Osteocyte (in vitro differentiated cells): ENCODE results near the gene EPHA1. TPM values are rescaled to one million over a fixed set of nuclear protein-coding genes. Genes with fewer than 3 reads are reported as not detected.

Source experiments
- DNase-seq: peaks from one replicate; pipeline ENCODE4 v3.0.0; 2021; ENCODE audit warnings: mixed read lengths; ENCODE audit not compliant: unreplicated experiment; ENCODE audit errors: extremely low spot score
- H3K27ac Mint-ChIP-seq: one replicate; pipeline ENCODE4 v1.8.0; 2021; ENCODE audit warnings: mild to moderate bottlenecking, mixed read lengths; ENCODE audit not compliant: unreplicated experiment
- H3K27me3 Mint-ChIP-seq: one replicate; pipeline ENCODE4 v1.8.0; 2021; ENCODE audit warnings: mixed read lengths; ENCODE audit not compliant: unreplicated experiment
- H3K36me3 Mint-ChIP-seq: one replicate; pipeline ENCODE4 v1.8.0; 2021; ENCODE audit warnings: mixed read lengths; ENCODE audit not compliant: unreplicated experiment
- H3K4me1 Mint-ChIP-seq: one replicate; pipeline ENCODE4 v1.8.0; 2021; ENCODE audit warnings: mixed read lengths; ENCODE audit not compliant: unreplicated experiment
- H3K4me3 Mint-ChIP-seq: one replicate; pipeline ENCODE4 v1.8.0; 2021; ENCODE audit warnings: mild to moderate bottlenecking, moderate library complexity, mixed read lengths; ENCODE audit not compliant: unreplicated experiment
- H3K9me3 Mint-ChIP-seq: one replicate; pipeline ENCODE4 v1.8.0; 2021; ENCODE audit warnings: mixed read lengths; ENCODE audit not compliant: unreplicated experiment
- CTCF ChIP-seq: fragments of 200-600 bp; sonication (generic); IDR thresholded peaks from 2 replicates; pipeline ENCODE4 v1.5.0; 2021; ENCODE audit warnings: antibody characterized with exemption, mild to moderate bottlenecking, moderate library complexity
- total RNA-seq: library from RNA; stranded (reverse); gene quantifications from 2 replicates; pipeline ENCODE4 v1.2.1, GENCODE V29; 2021

Gene EPHA1
- total RNA-seq, 1 donor from 2014 or later, result not detected

GRCh38 chr7:143382791-143383641 lies 25.6 kb downstream of the EPHA1 start:
- Mint-ChIP-seq H3K36me3 (peaks cover 10% of the 10 kb centered on the region), H3K4me3 (no peak overlapping the region), H3K27ac (peak overlapping the region; percentile 67), H3K27me3 (no peaks in the 10 kb centered on the region), H3K9me3 (no peaks in the 10 kb centered on the region), H3K4me1 (peaks cover 26% of the 10 kb centered on the region)
- no peak for TF ChIP-seq CTCF
- DNase-seq, result no peak

DNA sequence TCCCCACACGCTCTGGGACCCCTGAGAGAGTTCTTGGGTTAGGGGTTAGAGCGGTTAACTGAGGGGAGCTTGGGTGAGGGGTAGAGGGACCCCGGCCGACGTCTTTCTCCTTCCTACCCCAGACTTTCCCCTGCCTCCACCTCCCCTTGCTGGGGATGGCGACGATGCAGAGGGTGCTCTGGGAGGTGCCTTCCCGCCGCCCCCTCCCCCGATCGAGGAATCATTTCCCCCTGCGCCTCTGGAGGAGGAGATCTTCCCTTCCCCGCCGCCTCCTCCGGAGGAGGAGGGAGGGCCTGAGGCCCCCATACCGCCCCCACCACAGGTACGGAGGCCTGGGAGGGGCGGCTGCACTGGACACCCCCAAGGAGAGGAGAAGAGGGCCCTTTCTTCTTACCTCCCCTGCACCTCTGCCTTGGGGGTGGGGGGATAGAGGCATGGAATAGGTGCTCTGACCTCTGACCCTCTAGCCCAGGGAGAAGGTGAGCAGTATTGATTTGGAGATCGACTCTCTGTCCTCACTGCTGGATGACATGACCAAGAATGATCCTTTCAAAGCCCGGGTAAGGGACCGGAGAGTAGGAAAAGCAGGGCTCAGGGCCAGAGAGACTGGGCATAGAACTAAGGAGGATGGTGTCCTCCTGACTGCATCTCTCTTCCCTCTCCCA lies 26.4 kb downstream of the EPHA1 start:
- peaks cover 5% of the 10 kb centered on the region for H3K36me3 Mint-ChIP-seq
- no peak for TF ChIP-seq CTCF
- H3K27me3 Mint-ChIP-seq, result no peaks in the 10 kb centered on the region
- DNase-seq, result no peak
- peak overlapping the region; percentile 77 for H3K27ac Mint-ChIP-seq
- H3K4me1 Mint-ChIP-seq, result peaks cover 21% of the 10 kb centered on the region
- H3K4me3 Mint-ChIP-seq, result no peak overlapping the region
- H3K9me3 Mint-ChIP-seq, result no peaks in the 10 kb centered on the region

GRCh38 chr7:143381427-143382125 lies 27.1 kb downstream of the EPHA1 start:
- H3K27me3 Mint-ChIP-seq, result no peaks in the 10 kb centered on the region
- H3K9me3 Mint-ChIP-seq, result no peaks in the 10 kb centered on the region
- H3K4me1 Mint-ChIP-seq, result peaks cover 21% of the 10 kb centered on the region
- peaks cover 5% of the 10 kb centered on the region for H3K36me3 Mint-ChIP-seq
- peak overlapping the region; percentile 77 for H3K27ac Mint-ChIP-seq
- no peak for TF ChIP-seq CTCF
- no peak overlapping the region for H3K4me3 Mint-ChIP-seq
- DNase-seq, result peak; percentile 95

DNA sequence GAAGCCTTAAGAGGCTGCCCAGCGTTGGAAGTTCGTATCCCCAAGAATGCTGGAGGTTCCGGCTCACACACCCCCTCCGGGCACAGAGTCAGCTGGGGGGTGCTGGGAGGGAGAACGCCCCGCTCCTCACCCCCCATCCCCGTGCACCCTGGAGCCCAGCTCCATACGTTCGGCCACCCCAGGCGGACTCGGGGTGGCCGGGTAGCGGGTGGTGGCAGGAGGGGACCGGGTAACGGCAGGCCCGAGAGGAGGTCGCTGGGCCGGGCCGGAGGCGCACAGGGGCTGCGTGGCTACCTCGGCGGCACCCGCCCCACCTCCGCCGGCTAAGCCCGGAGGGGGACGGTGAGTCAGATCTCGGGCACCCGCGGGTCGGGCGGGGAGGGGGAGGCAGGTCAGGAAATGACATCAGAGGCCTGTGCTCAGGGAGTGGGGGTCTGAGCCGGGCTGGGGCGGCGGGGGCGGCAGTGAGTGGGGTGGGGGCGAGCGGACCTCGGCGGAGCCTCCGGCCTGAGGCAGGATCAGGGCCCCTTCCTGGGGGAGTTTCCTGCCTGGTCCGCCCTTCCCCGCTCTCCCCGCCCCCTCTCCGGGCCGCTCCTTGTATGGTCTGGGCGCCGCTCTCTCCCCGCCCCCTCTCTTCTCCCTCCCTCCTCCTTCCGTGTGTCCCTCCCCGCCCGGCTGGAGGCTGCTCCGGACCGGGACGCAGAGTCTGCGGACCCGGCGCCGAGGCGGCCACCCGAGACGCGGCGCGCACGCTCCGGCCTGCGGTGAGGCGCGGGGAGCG lies 27.8 kb downstream of the EPHA1 start, which contains the start of gene ZYX:
ZYX (plus strand) TSS at position 700 of the 781 bp plus-strand sequence. CDS start 227 bp downstream, outside the sequence.
- H3K4me1 Mint-ChIP-seq, result peaks cover 22% of the 10 kb centered on the region
- no peak for TF ChIP-seq CTCF
- peak within 1 kb of the TSS; percentile 82 for H3K27ac Mint-ChIP-seq
- no peaks in the 10 kb centered on the region for H3K27me3 Mint-ChIP-seq
- DNase-seq, result peak; percentile 97
- no peaks in the 10 kb centered on the region for H3K9me3 Mint-ChIP-seq
- H3K36me3 Mint-ChIP-seq, result peaks cover 5% of the 10 kb centered on the region
- peak within 1 kb of the TSS; percentile 77 for H3K4me3 Mint-ChIP-seq
